ENCODE measurements around the gene FOXO6. TPM values are rescaled to one million over a fixed set of nuclear protein-coding genes. Genes with fewer than 3 reads are reported as not detected.
A peak's percentile ranks its signal among the peaks of the same experiment; 100 is the strongest.

FOXO6 gene
- 4.2 and 4.5 TPM in 2 replicates for total RNA-seq (2014; rRNA removed; shearing (Covaris generic))
- polyA plus RNA-seq (2016; fragmentation: Nextera tagmentation; extraction: Ambion mirVana) = 0.66 and 0.68 TPM in 2 replicates
- long read RNA-seq = 0 reads

DNA sequence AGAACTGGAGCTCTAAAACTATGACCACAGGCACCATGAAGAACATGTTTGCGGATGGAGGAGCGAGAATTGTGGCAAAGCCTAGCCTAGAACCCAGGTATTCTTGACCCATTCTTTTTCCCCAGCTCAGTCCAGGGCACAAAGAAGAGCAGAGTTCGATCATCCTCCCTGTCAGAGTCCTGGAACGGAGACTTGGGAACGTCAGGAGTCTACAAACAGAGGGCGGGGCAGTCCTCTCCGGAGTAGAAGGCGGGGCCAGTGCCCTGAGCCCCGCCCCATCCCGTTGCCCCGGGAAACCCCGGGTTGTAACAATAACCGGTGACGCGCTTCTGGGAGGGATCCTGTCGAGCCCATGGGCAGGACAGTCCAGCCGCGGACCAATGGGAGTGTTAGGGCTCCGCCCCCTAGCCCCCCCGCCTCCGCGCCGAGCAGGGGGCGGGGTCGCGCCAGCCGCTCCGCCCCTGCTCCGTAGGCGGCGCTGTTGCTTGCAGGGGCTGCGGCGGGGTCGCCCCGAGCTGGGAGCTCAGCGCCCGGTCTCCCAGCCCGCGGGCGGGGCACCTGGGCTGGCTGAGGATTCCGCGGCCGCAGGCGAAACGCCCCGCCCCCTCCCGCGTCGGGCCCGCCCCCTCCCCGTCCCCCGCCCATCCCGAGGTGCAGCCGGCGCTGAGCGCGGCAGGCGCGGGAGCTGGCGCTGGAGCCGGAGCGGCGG, at the start of gene FOXO6:
Gene FOXO6 (plus strand): TSS at position 649 of the 709 bp plus-strand sequence.
- no peaks in the 10 kb centered on the region; the same call in 2 of the 3 replicates for H3K36me3 Mint-ChIP-seq (ENCODE audit: low read depth)
- Histone ChIP-seq H3K4me3 (peak within 1 kb of the TSS; percentile 68), H3K79me2 (replicated peaks; ENCODE audit: insufficient read depth) (no peaks in the 10 kb centered on the region), H3K4me1 (ENCODE audit: insufficient read depth) (peaks cover 46% of the 10 kb centered on the region), H3K9me2 (ENCODE audit: insufficient read depth) (no peaks in the 10 kb centered on the region), H2AFZ (peak within 1 kb of the TSS; percentile 77; the same call in 1 of the 2 replicates), H3K27me3 (ENCODE audit: insufficient read depth) (peaks cover 58% of the 10 kb centered on the region), H4K20me1 (replicated peaks; ENCODE audit: insufficient read depth) (no peaks in the 10 kb centered on the region; the same call in 1 of the 2 replicates), H3K27ac (ENCODE audit: low read depth) (no peak within 1 kb of the TSS), H3F3A (replicated peaks; ENCODE audit: low read depth) (0 out of 2 replicates have a peak, but pooled peaks cover 4% of the 10 kb centered on the region), H3K36me3 (ENCODE audit: insufficient read depth) (no peaks in the 10 kb centered on the region), H3K4me2 (peak within 1 kb of the TSS; percentile 87)
- H3K4me3 Mint-ChIP-seq = peak within 1 kb of the TSS; percentile 72
- peaks cover 57% of the 10 kb centered on the region for H3K4me1 Mint-ChIP-seq
- no peaks in the 10 kb centered on the region for H3K9me3 Mint-ChIP-seq
- ATAC-seq (peak; percentile 66), DNase-seq (ENCODE audit: low spot score) (peak; percentile 99)
- no peak within 1 kb of the TSS for H3K27ac Mint-ChIP-seq
- no peak for TF ChIP-seq EZH2phosphoT487 (IDR thresholded peaks at IDR 0.05; ENCODE audit: unreplicated experiment)
- no peak for TF ChIP-seq ZNF462 (CRISPR knock-in tag; IDR thresholded peaks at IDR 0.05)
- no peak for TF ChIP-seq STAT1 (IDR thresholded peaks at IDR 0.05; ENCODE audit: unreplicated experiment)
- peak; percentile 83 for TF ChIP-seq CREB1 (CRISPR knock-in tag; IDR thresholded peaks at IDR 0.05; ENCODE audit: low read depth)
- TF ChIP-seq, protein P1, sequence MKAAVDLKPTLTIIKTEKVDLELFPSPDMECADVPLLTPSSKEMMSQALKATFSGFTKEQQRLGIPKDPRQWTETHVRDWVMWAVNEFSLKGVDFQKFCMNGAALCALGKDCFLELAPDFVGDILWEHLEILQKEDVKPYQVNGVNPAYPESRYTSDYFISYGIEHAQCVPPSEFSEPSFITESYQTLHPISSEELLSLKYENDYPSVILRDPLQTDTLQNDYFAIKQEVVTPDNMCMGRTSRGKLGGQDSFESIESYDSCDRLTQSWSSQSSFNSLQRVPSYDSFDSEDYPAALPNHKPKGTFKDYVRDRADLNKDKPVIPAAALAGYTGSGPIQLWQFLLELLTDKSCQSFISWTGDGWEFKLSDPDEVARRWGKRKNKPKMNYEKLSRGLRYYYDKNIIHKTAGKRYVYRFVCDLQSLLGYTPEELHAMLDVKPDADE (IDR thresholded peaks at IDR 0.05) = no peak
- TF ChIP-seq, protein P2, sequence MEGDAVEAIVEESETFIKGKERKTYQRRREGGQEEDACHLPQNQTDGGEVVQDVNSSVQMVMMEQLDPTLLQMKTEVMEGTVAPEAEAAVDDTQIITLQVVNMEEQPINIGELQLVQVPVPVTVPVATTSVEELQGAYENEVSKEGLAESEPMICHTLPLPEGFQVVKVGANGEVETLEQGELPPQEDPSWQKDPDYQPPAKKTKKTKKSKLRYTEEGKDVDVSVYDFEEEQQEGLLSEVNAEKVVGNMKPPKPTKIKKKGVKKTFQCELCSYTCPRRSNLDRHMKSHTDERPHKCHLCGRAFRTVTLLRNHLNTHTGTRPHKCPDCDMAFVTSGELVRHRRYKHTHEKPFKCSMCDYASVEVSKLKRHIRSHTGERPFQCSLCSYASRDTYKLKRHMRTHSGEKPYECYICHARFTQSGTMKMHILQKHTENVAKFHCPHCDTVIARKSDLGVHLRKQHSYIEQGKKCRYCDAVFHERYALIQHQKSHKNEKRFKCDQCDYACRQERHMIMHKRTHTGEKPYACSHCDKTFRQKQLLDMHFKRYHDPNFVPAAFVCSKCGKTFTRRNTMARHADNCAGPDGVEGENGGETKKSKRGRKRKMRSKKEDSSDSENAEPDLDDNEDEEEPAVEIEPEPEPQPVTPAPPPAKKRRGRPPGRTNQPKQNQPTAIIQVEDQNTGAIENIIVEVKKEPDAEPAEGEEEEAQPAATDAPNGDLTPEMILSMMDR (conservative IDR thresholded peaks at IDR 0.05; ENCODE audit: low read depth in 2 of 2) = peak; percentile 30 to 78
- no peak for TF ChIP-seq POLR2AphosphoS5 (IDR thresholded peaks at IDR 0.05; ENCODE audit: low read depth)
- peaks cover 49% of the 10 kb centered on the region for H3K27me3 Mint-ChIP-seq (ENCODE audit: insufficient read depth, low read depth, poor library complexity)
